Osteoblast (primary cell): ENCODE results near the gene ITPA. TPM values are rescaled to one million over a fixed set of nuclear protein-coding genes. Genes with fewer than 3 reads are reported as not detected.
"Not testable (repeated sequence)": the region's sequence is repeated elsewhere in the genome, so short reads cannot be mapped to it uniquely, and the experiment has no call there.

ENCODE experiments used
- DNase-seq: peaks from one replicate; pipeline ENCODE4 v3.0.0; 2011; ENCODE audit warnings: low spot score, mixed read lengths; ENCODE audit not compliant: insufficient read length; ENCODE audit errors: missing footprints
- H2AFZ ChIP-seq: 2 replicates; pipeline ENCODE4 v1.6.0; 2011; ENCODE audit warnings: mild to moderate bottlenecking, low read length
- H3K27ac ChIP-seq: 2 replicates; pipeline ENCODE4 v1.5.1; 2011; ENCODE audit warnings: mild to moderate bottlenecking, low read depth, low read length, moderate library complexity
- H3K27me3 ChIP-seq: 2 replicates; pipeline ENCODE4 v1.6.0; 2012; ENCODE audit warnings: mild to moderate bottlenecking, control low read depth, inconsistent platforms, low read length, moderate library complexity; ENCODE audit not compliant: insufficient read depth
- H3K36me3 ChIP-seq: 2 replicates; pipeline ENCODE4 v1.5.1; 2011; ENCODE audit warnings: mild to moderate bottlenecking, low read length, control low read depth, moderate library complexity; ENCODE audit not compliant: insufficient read depth
- H3K4me1 ChIP-seq: 2 replicates; pipeline ENCODE4 v1.5.1; 2011; ENCODE audit warnings: mild to moderate bottlenecking, low read length, control low read depth, moderate library complexity; ENCODE audit not compliant: insufficient read depth
- H3K4me2 ChIP-seq: 2 replicates; pipeline ENCODE4 v1.6.0; 2011; ENCODE audit warnings: mild to moderate bottlenecking, low read length; ENCODE audit not compliant: insufficient read depth
- H3K4me3 ChIP-seq: fragments of 200-600 bp; sonication (generic); 3 replicates; pipeline ENCODE4 v1.5.1; 2012; ENCODE audit warnings: mild to moderate bottlenecking, low read length, inconsistent platforms; ENCODE audit not compliant: insufficient read depth
- H3K79me2 ChIP-seq: 2 replicates; pipeline ENCODE4 v1.6.0; 2012; ENCODE audit warnings: mild to moderate bottlenecking, low read length, control low read depth, inconsistent platforms; ENCODE audit not compliant: insufficient read depth
- H3K9me3 ChIP-seq: 2 replicates; pipeline ENCODE4 v1.5.1; 2011; ENCODE audit warnings: low read depth, low read length, control low read depth
- H4K20me1 ChIP-seq: 2 replicates; pipeline ENCODE4 v1.6.0; 2012; ENCODE audit warnings: mild to moderate bottlenecking, low read length, control low read depth; ENCODE audit not compliant: insufficient read depth
- total RNA-seq: library from RNA; depleted of rRNA; stranded (reverse); fragments of >200 nt; gene quantifications from 2 replicates; pipeline ENCODE4 v1.2.3, GENCODE V29; 2012
- TF ChIP-seq, protein P1 (sequence below): IDR thresholded peaks from 2 replicates; pipeline ENCODE4 v1.5.1; 2011; ENCODE audit warnings: mild to moderate bottlenecking, low read depth, low read length, moderate library complexity; ENCODE audit errors: extremely low read depth

The ITPA gene
- total RNA-seq, 1 donor = 34.0 TPM

DNA sequence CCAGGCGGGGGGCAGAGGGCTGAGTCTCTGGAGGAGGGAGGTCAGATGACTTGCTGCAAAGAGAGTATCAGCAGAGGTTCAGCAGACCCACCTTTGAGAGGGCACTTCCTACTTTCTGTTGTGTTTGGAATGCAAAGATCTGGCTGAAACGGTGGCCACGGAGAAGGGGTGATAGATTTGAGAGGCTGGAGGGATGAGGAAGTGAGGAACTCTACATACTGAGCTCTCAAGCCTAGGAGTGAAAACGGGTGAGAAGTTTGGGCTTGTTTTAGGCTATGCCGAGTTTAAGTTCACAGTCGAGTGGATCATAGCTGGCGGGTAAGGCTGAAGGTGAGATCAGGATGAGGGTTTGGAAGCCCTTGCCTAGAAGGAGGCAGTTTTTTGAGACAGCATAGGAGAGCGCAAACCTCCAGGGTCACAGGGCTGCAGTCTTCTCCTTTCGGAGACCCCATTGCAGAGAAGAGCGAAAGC is 477 bp upstream of the ITPA start:
- H3K4me3 ChIP-seq = peak overlapping the region; percentile 98
- no peak for DNase-seq
- H3K27ac ChIP-seq = peak overlapping the region; percentile 65

DNA sequence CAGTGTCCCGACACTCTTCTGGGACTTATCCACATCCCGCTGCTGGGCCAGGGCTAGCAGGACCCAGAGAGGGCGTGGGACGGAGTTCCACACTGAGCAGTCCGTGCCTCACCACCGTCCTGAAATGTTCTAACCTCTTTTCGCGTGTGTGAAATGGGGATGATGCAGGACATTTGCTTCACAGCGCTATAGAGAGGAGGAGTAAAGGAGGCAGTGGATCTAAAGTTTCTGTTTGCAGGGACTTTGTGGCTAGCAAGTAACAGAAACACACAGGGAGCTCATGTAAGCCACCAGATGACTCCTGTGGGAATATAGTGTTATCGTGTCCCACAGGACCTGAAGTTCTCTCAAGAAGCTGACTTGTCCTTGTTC is 634 bp downstream of the ITPA start:
- Histone ChIP-seq H3K4me3 (peak overlapping the region; percentile 98), H2AFZ (peak overlapping the region; percentile 95), H4K20me1 (no peaks in the 10 kb centered on the region), H3K79me2 (peaks cover 55% of the 10 kb centered on the region), H3K27me3 (no peaks in the 10 kb centered on the region), H3K4me1 (peaks cover 14% of the 10 kb centered on the region), H3K4me2 (peak overlapping the region; percentile 85), H3K9me3 (no peaks in the 10 kb centered on the region), H3K27ac (peak overlapping the region; percentile 65), H3K36me3 (peaks cover 14% of the 10 kb centered on the region)
- DNase-seq = peak; percentile 93
- TF ChIP-seq, protein P1, sequence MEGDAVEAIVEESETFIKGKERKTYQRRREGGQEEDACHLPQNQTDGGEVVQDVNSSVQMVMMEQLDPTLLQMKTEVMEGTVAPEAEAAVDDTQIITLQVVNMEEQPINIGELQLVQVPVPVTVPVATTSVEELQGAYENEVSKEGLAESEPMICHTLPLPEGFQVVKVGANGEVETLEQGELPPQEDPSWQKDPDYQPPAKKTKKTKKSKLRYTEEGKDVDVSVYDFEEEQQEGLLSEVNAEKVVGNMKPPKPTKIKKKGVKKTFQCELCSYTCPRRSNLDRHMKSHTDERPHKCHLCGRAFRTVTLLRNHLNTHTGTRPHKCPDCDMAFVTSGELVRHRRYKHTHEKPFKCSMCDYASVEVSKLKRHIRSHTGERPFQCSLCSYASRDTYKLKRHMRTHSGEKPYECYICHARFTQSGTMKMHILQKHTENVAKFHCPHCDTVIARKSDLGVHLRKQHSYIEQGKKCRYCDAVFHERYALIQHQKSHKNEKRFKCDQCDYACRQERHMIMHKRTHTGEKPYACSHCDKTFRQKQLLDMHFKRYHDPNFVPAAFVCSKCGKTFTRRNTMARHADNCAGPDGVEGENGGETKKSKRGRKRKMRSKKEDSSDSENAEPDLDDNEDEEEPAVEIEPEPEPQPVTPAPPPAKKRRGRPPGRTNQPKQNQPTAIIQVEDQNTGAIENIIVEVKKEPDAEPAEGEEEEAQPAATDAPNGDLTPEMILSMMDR = no peak

More for the DNA sequence above, 477 bp upstream of the ITPA start:
- H3K4me1 ChIP-seq = peaks cover 14% of the 10 kb centered on the region
- H2AFZ ChIP-seq = peak overlapping the region; percentile 95
- peaks cover 7% of the 10 kb centered on the region for H3K36me3 ChIP-seq
- TF ChIP-seq, protein P1 = no peak
- no peaks in the 10 kb centered on the region for H4K20me1 ChIP-seq
- peak overlapping the region; percentile 85 for H3K4me2 ChIP-seq
- H3K27me3 ChIP-seq = no peaks in the 10 kb centered on the region
- peaks cover 58% of the 10 kb centered on the region for H3K79me2 ChIP-seq
- H3K9me3 ChIP-seq = no peaks in the 10 kb centered on the region

DNA sequence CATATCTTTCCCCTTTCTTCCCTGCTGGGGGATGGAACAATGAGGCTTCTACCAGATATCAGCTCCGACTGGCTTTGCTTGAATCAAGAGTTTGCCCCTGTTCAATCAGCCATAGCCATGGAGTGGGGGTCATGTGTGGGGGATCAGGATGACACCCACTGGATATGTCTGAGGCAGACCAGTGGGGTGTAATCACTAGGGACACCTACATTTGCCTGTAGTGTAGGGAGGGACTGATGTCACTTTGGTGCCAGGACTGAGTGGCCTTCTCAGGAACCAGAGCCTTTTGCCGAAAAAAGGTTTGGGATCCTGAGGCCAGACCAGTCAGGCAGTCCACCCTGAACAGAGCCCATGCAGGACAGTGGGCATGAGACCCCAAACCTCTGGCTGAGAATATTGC is 1.0 kb downstream of the ITPA start:
- Histone ChIP-seq H3K79me2 (peaks cover 55% of the 10 kb centered on the region), H3K9me3 (no peaks in the 10 kb centered on the region), H3K36me3 (peaks cover 18% of the 10 kb centered on the region), H3K27ac (peak overlapping the region; percentile 65), H2AFZ (peak overlapping the region; percentile 95), H3K4me3 (peak overlapping the region; percentile 98), H3K4me1 (peaks cover 14% of the 10 kb centered on the region), H3K27me3 (no peaks in the 10 kb centered on the region), H3K4me2 (peak overlapping the region; percentile 85), H4K20me1 (no peaks in the 10 kb centered on the region)
- DNase-seq = no peak
- TF ChIP-seq, protein P1 = no peak

DNA sequence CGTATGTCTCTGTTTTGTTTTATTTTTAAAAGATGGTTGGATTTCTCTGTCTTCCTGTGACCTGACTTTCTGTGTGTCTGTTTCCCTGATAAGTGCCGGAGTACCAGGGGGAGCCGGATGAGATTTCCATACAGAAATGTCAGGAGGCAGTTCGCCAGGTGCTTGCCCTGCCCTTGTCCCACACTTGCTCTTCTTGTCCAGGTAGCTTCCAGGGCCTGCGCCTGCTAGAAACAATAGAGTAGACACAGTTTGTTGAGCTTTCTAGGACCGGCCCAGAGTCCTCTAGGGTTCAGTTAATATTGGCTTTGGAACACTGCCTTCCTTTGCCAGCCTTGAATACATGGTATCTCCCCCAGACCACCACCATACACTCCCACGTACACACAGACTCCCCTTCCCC is 3.9 kb downstream of the ITPA start:
- peaks cover 55% of the 10 kb centered on the region for H3K79me2 ChIP-seq
- H4K20me1 ChIP-seq = no peaks in the 10 kb centered on the region
- no peak overlapping the region for H3K4me2 ChIP-seq

DNA sequence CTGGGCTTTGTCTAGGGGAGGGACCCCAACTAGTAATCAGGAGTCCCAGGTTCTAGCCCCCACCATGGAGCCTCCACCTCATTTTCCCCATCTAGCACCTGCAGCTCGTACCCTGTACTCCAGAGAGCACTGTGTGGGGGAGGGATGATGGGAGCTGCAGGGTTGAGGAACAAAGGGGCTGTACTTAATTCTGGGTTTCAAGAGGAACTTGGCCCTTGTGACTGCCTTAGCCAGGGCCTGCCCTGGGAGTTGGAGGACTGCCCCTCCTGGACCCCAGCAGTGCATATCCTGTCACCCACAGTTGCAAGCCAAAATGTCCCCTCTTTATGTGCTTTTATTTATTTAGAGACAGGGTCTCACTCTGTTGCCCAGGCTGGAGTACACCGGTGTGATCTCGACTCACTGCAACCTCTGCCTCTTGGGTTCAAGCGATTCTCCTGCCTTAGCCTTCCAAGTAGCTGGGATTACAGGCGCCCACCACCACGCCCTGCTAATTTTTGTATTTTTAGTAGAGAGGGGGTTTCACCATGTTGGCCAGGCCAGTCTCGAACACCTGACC is 6.1 kb downstream of the ITPA start:
- DNase-seq, H3K4me2 ChIP-seq, H3K4me3 ChIP-seq, H3K4me1 ChIP-seq, H2AFZ ChIP-seq, H4K20me1 ChIP-seq, H3K27ac ChIP-seq, H3K27me3 ChIP-seq, H3K9me3 ChIP-seq: not testable (repeated sequence)
- Histone ChIP-seq H3K79me2 (peaks cover 34% of the 10 kb centered on the region), H3K36me3 (peaks cover 45% of the 10 kb centered on the region)

More for the DNA sequence above, 3.9 kb downstream of the ITPA start:
- Histone ChIP-seq H3K4me1 (peaks cover 14% of the 10 kb centered on the region), H3K4me3 (no peak overlapping the region), H3K27me3 (no peaks in the 10 kb centered on the region), H2AFZ (no peak overlapping the region), H3K27ac (no peak overlapping the region), H3K36me3 (peaks cover 28% of the 10 kb centered on the region), H3K9me3 (no peaks in the 10 kb centered on the region)
- DNase-seq = no peak
- TF ChIP-seq, protein P1 = no peak
